ENCODE results near the gene CD302.
"Not testable (repeated sequence)": the region's sequence is repeated elsewhere in the genome, so short reads cannot be mapped to it uniquely, and the experiment has no call there.

Gene CD302

DNA sequence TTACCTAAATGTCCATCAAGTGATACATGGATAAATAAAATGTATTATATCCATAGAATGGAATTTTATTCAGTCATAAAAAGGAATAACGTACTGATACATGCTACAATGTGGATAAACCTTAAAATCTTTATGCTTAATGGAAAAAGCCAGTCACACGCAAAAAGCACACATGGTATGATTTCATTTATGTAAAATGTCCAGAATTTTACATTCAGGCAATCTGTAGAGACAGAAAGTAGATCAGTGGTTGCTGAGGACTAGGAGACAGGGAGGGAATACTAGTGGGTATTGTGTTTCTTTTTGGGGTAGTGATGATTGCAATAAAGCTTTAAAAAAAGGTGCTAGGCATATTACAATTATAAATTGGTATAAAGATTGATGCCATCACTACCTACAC lies 30.7 kb upstream of the CD302 start:
- ChIA-PET POLR2A (no interaction called here), CTCF (no interaction called here)
- TF ChIP-seq, protein P1, sequence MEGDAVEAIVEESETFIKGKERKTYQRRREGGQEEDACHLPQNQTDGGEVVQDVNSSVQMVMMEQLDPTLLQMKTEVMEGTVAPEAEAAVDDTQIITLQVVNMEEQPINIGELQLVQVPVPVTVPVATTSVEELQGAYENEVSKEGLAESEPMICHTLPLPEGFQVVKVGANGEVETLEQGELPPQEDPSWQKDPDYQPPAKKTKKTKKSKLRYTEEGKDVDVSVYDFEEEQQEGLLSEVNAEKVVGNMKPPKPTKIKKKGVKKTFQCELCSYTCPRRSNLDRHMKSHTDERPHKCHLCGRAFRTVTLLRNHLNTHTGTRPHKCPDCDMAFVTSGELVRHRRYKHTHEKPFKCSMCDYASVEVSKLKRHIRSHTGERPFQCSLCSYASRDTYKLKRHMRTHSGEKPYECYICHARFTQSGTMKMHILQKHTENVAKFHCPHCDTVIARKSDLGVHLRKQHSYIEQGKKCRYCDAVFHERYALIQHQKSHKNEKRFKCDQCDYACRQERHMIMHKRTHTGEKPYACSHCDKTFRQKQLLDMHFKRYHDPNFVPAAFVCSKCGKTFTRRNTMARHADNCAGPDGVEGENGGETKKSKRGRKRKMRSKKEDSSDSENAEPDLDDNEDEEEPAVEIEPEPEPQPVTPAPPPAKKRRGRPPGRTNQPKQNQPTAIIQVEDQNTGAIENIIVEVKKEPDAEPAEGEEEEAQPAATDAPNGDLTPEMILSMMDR (IDR thresholded peaks at IDR 0.05; ENCODE audit: control extremely low read depth, extremely low read depth, low read depth, missing control alignments), result no peak
- DNase-seq (ENCODE audit: extremely low spot score), result no peak

DNA sequence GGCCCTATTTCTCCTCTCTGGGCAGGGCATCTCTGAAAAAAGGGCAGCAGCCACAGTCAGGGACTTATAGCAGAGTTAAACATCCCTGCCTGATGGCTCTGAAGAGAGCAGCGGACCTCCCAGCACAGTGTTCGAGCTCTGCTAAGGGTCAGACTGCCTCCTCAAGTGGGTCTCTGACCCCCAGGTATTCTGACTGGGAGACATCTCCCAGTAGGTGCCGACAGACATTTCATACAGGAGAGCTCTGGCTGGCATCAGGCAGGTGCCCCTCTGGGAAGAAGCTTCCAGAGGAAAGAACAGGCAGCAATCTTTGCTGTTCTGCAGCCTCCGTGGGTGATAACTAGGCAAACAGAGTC lies 24.4 kb upstream of the CD302 start:
- CTCF ChIA-PET, result interaction anchor here (1.0 to 2.1 kb wide), 3 partner anchors 10 to 99 kb away, joined by 3 to 8 read pairs (median 5); no protein-coding TSS in a partner anchor
- DNase-seq (ENCODE audit: extremely low spot score); POLR2A ChIA-PET: not testable (repeated sequence)

DNA sequence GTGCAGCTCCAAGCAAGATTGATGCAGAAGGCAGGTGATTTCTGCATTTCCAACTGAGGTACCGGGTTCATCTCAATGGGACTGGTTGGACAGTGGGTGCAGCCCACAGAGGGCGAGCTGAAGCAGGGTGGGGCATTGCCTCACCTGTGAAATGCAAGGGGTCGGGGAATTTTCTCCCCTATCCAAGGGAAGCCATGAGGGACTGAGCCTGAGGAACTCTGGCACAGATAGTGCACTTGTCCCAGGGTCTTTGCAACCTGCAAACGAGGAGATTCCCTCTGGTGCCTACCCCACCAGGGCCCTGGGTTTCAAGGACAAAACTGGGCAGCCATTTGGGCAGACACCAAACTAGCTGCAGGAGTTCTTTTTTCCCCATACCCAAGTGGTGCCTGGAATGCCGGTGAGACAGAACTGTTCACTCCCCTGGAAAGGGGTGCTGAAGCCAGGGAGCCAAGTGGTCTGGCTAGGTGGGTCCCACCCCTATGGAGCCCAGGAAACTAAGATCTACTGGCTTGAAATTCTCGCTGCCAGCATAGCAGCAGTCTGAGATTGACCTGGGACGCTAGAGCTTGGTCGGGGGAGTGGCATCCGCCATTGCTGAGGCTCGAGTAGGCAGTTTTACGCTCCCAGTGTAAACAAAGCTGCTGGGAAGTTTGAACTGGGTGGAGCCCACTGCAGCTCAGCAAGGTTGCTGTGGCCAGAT lies 23.9 kb upstream of the CD302 start:
- CTCF ChIA-PET, result interaction anchor here (1.7 to 2.1 kb wide), 2 partner anchors 10 to 11 kb away, joined by 5 to 8 read pairs; no protein-coding TSS in a partner anchor
- POLR2A ChIA-PET; DNase-seq (ENCODE audit: extremely low spot score): not testable (repeated sequence)

DNA sequence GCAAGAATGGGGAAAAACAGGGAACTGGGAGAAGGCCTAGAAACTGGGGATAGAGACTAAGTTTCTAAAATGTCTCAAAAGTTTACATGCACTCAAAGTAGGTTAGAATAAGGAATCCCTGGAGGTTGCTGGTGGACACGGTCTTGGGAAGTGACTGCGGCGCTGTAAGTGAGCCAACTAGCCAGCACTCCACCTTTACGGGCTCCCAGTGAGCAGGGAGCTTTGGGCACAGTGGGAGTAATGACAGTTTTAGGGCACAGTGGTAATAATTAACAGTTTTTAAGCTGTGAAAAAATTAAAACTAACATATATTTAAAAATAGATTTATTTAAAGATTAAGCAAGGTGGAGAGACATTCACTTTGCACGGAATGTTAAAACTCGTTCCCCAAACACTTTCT lies 20.9 kb upstream of the CD302 start:
- no peak for DNase-seq (ENCODE audit: extremely low spot score)
- TF ChIP-seq, protein P1 (IDR thresholded peaks at IDR 0.05; ENCODE audit: control extremely low read depth, extremely low read depth, low read depth, missing control alignments), result no peak
- POLR2A ChIA-PET, result no interaction called here
- CTCF ChIA-PET, result no interaction called here

DNA sequence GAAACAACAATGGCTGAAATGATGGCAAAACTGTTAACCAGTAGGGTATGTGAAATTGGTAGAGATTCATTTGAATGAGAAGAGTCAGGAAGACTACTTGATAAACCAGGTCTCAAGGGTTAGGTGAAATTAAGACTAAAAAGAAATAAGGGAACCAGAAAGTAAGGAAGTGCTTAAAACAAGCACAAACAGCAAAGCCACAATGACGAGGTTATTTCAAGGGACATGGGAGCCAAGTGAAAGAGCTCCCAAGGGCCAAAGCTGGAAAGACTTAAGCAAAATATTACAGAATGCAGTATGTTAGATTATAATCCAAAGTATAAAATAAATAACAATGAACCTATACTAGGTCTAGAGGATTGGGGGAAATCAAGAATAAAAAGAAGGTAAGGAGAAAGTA lies 19.3 kb upstream of the CD302 start:
- no peak for DNase-seq (ENCODE audit: extremely low spot score)
- ChIA-PET POLR2A (no interaction called here), CTCF (interaction anchor here (1.2 to 1.7 kb wide), 2 partner anchors 9 to 11 kb away, joined by 4 to 5 read pairs; no protein-coding TSS in a partner anchor)
- TF ChIP-seq, protein P1 (IDR thresholded peaks at IDR 0.05; ENCODE audit: control extremely low read depth, extremely low read depth, low read depth, missing control alignments), result no peak

DNA sequence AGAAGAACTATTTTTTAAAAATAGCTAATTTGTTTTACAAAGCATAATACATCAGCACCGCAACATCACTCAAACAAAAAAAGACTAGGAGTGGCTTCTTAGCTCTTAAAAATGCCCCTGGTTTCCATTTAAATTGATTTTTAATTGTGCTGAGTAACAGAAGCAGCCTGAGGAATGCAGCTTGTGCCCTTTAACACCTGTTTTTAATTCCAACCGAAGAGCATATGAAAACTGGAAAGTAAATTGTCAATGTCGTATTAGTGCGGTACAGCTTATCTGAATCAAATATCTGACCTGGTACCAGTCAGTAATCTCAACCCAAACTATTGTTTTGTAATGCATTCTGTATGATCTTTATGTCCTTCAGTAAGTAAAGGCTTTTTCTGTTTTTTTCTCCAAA lies 13.2 kb upstream of the CD302 start:
- POLR2A ChIA-PET, result no interaction called here
- DNase-seq (ENCODE audit: extremely low spot score), result no peak

DNA sequence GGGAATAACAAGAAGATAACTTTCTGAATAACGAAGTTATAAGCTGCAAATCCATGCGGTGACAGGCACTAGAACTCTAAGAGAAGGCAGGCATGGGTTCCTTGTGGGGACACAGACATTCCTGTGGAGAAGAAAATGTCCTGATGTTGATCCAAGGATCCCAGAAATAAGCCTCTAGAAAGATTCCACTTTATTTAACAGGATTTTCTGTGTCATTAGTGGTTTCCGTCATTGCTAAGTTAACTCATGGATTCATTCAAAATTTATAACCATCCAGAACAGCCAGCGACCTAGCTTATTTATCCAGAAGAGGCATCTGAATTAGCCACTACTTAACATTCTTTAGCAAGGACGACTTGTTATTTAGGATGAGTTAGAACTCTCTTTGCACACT lies 10.0 kb upstream of the CD302 start:
- TF ChIP-seq, protein P1 (IDR thresholded peaks at IDR 0.05; ENCODE audit: control extremely low read depth, extremely low read depth, low read depth, missing control alignments), result no peak
- POLR2A ChIA-PET, result no interaction called here
- no peak for DNase-seq (ENCODE audit: extremely low spot score)
- CTCF ChIA-PET, result interaction anchor here (1.2 to 3.8 kb wide), 6 partner anchors 9 to 906 kb away, joined by 3 to 13 read pairs (median 6); partner anchors contain the start of gene CD302

More for the DNA sequence above, 13.2 kb upstream of the CD302 start:
- CTCF ChIA-PET, result interaction anchor here (2.0 kb wide), 1 partner anchor 12 kb away, joined by 8 read pairs; no protein-coding TSS in a partner anchor
- TF ChIP-seq, protein P1 (IDR thresholded peaks at IDR 0.05; ENCODE audit: control extremely low read depth, extremely low read depth, low read depth, missing control alignments), result no peak
